ENCODE results near the gene LCP1. TPM values are rescaled to one million over a fixed set of nuclear protein-coding genes. Genes with fewer than 3 reads are reported as not detected.

The LCP1 gene
- total RNA-seq, 1 experiment from 2014 or later = 73.0 TPM

DNA sequence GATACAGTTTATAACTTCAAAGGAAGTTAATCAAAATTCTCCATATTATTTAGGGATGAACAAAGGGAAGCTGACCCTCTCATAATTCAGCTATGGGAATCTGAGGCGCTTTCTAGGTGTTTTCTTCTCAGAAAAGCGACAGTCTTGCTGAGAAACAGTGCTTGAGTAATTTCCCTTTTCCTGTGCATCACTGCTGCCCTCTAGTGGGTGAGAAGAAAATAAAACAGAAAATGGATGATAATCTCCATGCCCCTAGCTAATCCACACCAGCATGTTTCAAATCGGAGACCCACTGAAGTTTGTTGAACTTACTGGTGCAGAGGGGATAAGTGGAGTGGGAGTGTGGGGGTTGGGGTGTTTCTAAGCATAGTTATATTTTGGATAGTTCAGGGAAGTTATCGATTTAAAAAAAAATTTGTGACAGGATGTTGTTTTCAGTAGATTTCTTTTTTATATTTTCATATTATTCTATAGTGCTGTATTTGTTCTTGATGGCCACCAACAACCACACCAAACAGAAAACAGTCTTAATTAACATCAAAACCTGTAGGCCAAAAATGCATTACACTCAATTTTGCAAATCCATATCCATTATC is 21.4 kb downstream of the LCP1 start:
- Histone ChIP-seq H3K4me3 (no peak overlapping the region), H3K27ac (no peak overlapping the region), H3K36me3 (peaks cover 3% of the 10 kb centered on the region), H3K9me3 (replicated peaks) (no peaks in the 10 kb centered on the region), H3K27me3 (replicated peaks) (no peaks in the 10 kb centered on the region), H3K4me1 (replicated peaks) (peaks cover 12% of the 10 kb centered on the region)
- DNase-seq (ENCODE audit: low read depth in 1 of 2, low spot score in 2 of 2) = peak in 1 of 2 experiments; percentile 37

DNA sequence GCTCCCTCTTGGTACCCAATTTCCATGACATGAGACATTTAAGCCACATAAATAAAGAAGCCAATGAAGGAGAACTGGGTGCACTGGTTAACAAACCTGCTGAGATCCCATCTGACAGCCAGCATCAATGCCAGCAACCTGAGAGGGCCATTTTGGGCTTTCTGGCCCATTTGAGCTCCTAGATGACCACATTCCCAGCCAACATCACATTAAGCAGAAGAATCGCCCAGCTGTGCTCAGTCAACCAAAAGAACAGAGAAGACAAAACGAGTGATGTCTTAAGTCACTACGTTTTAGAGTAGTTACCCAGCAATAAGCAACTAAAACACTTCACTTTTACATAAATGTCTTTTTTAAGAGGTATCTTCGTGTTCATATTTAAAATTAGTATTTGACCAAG is 21.9 kb downstream of the LCP1 start:
- Histone ChIP-seq H3K27ac (no peak overlapping the region), H3K27me3 (replicated peaks) (no peaks in the 10 kb centered on the region)
- no peak for DNase-seq (ENCODE audit: low read depth in 1 of 2, low spot score in 2 of 2)

DNA sequence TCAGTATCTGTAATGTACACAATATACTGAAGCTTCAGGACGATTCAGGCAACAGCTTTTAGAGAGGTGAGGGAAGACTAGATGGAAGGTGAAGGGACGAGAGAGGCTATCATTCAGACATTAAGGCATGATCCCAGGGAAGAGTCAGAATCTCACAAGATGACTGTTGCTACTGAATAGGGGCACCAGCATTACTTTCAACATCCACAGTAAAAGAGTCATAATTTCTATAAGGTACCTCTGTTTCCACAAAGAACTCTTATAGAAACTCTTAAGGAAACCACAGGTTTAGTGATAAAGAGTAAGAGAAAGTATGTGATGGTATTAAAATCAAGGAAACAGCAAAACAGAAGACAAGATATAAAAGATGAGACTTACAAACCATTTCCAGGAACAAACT is 23.0 kb downstream of the LCP1 start:
- no peak overlapping the region for H3K27ac ChIP-seq
- H3K36me3 ChIP-seq = peaks cover 11% of the 10 kb centered on the region
- H3K9me3 ChIP-seq (replicated peaks) = no peaks in the 10 kb centered on the region
- H3K4me1 ChIP-seq (replicated peaks) = no peaks in the 10 kb centered on the region
- H3K4me3 ChIP-seq = no peak overlapping the region
- DNase-seq (ENCODE audit: low read depth in 1 of 2, low spot score in 2 of 2) = no peak
- no peaks in the 10 kb centered on the region for H3K27me3 ChIP-seq (replicated peaks)

More for the DNA sequence above, 21.9 kb downstream of the LCP1 start:
- peaks cover 7% of the 10 kb centered on the region for H3K4me1 ChIP-seq (replicated peaks)
- no peaks in the 10 kb centered on the region for H3K9me3 ChIP-seq (replicated peaks)
- no peak overlapping the region for H3K4me3 ChIP-seq
- peaks cover 3% of the 10 kb centered on the region for H3K36me3 ChIP-seq

DNA sequence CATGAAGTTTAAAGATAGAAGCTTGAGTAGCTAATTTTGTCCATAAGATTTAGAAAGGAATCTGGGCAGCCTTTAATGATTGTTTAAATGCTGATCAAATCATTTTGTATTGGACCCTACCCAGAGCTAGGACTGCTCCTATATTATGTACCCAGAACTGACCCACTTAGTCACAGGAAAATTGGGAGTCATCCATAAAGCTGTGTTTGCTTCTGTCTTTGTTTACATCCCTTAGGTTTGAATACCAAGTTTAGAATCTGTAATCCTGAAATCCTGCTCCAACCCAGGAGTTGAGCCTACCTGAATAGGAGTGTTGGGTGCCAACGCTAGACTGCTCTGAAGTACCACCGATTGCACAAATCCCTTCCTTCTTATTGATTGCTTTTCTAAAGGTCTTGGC is 23.8 kb downstream of the LCP1 start:
- H3K27me3 ChIP-seq (replicated peaks) = no peaks in the 10 kb centered on the region
- H3K4me3 ChIP-seq = no peak overlapping the region
- DNase-seq (ENCODE audit: low read depth in 1 of 2, low spot score in 2 of 2) = no peak
- H3K4me1 ChIP-seq (replicated peaks) = no peaks in the 10 kb centered on the region
- H3K9me3 ChIP-seq (replicated peaks) = no peaks in the 10 kb centered on the region
- peaks cover 11% of the 10 kb centered on the region for H3K36me3 ChIP-seq
- no peak overlapping the region for H3K27ac ChIP-seq

GRCh38 chr13:46154136-46154801 is 27.7 kb downstream of the LCP1 start:
- H3K36me3 ChIP-seq = peaks cover 25% of the 10 kb centered on the region
- no peak overlapping the region for H3K4me3 ChIP-seq
- no peak for DNase-seq (ENCODE audit: low read depth in 1 of 2, low spot score in 2 of 2)
- no peaks in the 10 kb centered on the region for H3K9me3 ChIP-seq (replicated peaks)
- H3K4me1 ChIP-seq (replicated peaks) = no peaks in the 10 kb centered on the region
- no peaks in the 10 kb centered on the region for H3K27me3 ChIP-seq (replicated peaks)
- H3K27ac ChIP-seq = no peak overlapping the region

DNA sequence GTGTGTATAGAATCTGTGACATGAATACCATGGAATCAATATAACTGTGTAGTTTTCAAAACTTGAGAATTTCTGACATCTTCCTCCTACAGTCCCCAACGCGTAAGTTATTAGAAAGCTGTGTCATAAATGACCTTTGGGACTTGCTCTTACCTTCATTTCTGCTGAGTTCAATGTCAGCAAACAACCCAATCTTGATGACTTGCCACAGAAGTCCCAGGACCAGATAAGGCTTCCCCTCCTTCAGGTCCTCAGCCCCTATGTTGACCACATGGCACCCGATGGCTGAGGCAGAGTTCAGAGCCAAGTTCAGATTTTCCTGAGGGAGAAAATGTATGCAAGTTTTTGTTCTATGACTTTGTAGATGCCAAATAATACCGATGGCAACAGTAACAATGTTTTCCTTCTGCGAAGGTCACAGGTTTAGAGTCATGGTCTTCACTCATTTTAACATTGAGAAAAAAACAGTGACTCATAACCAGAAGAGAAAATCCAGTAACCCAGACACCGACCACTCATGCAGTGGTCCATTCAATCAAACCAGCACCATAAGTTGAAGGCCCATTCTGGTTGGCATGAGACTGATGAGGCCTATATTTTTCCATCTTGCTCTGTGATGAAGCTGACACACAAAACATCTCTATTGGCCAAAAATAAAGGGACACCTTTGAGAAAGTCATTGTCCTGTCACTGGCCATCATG is 29.2 kb downstream of the LCP1 start:
- Histone ChIP-seq H3K27ac (no peak overlapping the region), H3K4me1 (replicated peaks) (no peaks in the 10 kb centered on the region), H3K36me3 (peaks cover 25% of the 10 kb centered on the region), H3K27me3 (replicated peaks) (no peaks in the 10 kb centered on the region), H3K4me3 (no peak overlapping the region), H3K9me3 (replicated peaks) (no peaks in the 10 kb centered on the region)
- DNase-seq (ENCODE audit: low read depth in 1 of 2, low spot score in 2 of 2) = no peak

DNA sequence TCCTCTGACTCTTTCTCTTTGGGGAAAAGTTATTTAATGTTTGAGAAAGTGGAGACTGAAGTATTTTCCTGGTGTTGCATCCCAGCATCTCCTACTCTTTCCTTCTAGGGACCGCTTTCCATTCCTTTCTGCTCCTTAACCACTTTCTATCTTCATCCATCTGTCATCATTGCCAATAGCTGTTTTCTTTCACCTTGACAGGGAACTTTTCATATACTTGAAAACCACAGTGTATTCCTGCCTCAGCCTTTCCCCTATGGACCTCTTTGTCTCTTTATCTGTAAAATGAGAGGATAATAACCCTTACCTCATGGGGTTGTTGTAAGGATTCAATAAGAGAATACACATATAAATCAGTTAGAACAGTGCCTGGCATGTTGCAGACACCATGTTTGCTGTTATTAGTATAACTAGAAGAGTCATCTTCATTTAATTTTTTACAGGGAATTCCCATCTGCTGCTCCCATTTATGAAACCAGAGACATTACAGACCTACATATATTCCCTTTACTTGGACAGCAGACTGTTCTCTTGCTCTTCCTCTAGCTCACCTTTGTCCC is 31.8 kb downstream of the LCP1 start:
- peaks cover 22% of the 10 kb centered on the region for H3K36me3 ChIP-seq
- H3K27me3 ChIP-seq (replicated peaks) = no peaks in the 10 kb centered on the region
- no peaks in the 10 kb centered on the region for H3K9me3 ChIP-seq (replicated peaks)
- H3K4me1 ChIP-seq (replicated peaks) = no peaks in the 10 kb centered on the region
- no peak for DNase-seq (ENCODE audit: low read depth in 1 of 2, low spot score in 2 of 2)
- no peak overlapping the region for H3K4me3 ChIP-seq
- H3K27ac ChIP-seq = no peak overlapping the region

- no peaks in the 10 kb centered on the region for H3K4me1 ChIP-seq (replicated peaks)
- H3K27me3 ChIP-seq (replicated peaks) = no peaks in the 10 kb centered on the region
- no peak overlapping the region for H3K4me3 ChIP-seq
- no peak overlapping the region for H3K27ac ChIP-seq
- H3K9me3 ChIP-seq (replicated peaks) = no peaks in the 10 kb centered on the region
- no peak for DNase-seq (ENCODE audit: low read depth in 1 of 2, low spot score in 2 of 2)
- H3K36me3 ChIP-seq = peaks cover 17% of the 10 kb centered on the region
Observed at GRCh38 chr13:46149272-46150133, 32.5 kb downstream of the LCP1 start.

DNA sequence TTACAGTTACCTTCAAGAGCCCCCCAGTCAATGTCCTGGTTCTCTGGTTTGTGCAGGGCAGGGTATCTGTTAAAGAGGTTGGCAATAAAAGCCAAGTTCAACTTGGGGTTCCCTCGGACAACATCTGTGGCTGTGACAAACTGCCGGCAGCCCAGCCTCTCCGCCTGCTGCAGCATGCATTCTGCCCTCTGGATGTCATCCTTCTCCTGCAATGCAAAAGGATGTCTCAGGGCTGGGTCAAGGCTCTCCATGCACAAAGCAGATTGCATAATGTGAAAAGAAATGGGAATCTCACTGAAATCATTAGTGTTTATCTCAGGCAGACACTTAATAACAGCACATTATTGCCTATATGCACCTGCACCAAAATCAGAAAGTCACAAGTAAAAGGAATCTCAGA is 35.1 kb downstream of the LCP1 start:
- Histone ChIP-seq H3K4me1 (replicated peaks) (no peaks in the 10 kb centered on the region), H3K27me3 (replicated peaks) (no peaks in the 10 kb centered on the region), H3K9me3 (replicated peaks) (no peaks in the 10 kb centered on the region), H3K4me3 (no peak overlapping the region), H3K36me3 (peaks cover 3% of the 10 kb centered on the region; the same call in 1 of the 2 replicates), H3K27ac (no peak overlapping the region)
- DNase-seq (ENCODE audit: low read depth in 1 of 2, low spot score in 2 of 2) = no peak

DNA sequence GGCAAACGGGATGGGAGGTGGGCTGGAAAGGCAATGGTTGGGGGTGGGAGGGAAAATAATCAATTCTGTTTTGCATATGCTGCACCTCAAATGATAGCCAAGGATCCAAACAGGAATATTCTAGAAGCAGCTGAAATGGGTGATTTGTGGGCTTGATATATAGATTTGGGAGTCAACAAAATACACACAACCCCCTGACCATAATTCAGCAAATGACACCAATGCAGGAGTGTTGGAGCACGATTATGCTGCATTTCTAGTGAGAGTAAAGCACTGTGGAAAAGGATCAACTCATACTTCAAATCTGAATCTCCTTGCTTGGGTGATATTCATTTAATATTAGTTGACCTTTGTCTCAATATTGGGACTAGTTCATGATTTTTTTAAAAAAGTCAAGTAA is 36.0 kb downstream of the LCP1 start:
- Histone ChIP-seq H3K27me3 (replicated peaks) (no peaks in the 10 kb centered on the region), H3K36me3 (peaks cover 3% of the 10 kb centered on the region; the same call in 1 of the 2 replicates), H3K27ac (no peak overlapping the region), H3K9me3 (replicated peaks) (no peaks in the 10 kb centered on the region), H3K4me1 (replicated peaks) (no peaks in the 10 kb centered on the region), H3K4me3 (no peak overlapping the region)
- no peak for DNase-seq (ENCODE audit: low read depth in 1 of 2, low spot score in 2 of 2)

GRCh38 chr13:46145135-46145534 is 36.8 kb downstream of the LCP1 start:
- Histone ChIP-seq H3K4me3 (no peak overlapping the region), H3K27me3 (replicated peaks) (no peaks in the 10 kb centered on the region), H3K36me3 (peaks cover 3% of the 10 kb centered on the region; the same call in 1 of the 2 replicates), H3K9me3 (replicated peaks) (no peaks in the 10 kb centered on the region), H3K4me1 (replicated peaks) (no peaks in the 10 kb centered on the region), H3K27ac (no peak overlapping the region)
- no peak for DNase-seq (ENCODE audit: low read depth in 1 of 2, low spot score in 2 of 2)

DNA sequence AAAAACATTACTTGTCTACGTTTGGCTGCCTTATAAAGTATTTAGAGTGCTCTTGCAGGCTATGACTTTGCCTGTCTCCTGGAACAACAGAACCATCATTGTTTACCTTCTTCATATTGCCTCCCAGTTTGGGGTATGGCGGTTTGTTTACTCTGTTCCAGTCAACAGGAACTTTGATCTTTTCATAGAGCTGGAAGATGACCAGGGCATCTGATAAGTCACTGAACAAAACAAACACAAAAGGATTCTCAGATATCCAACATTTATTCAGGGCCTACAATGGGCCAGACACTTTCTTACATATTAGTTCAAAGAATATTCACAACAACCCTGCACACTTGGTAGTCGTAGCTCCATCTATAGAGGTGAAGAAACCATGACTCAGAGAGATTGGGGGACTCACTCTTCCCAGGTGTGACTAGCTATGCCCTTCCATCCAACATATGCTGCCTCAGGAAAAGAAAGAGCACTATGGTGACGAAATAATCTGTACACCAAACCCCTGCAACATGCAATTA is 38.7 kb downstream of the LCP1 start:
- Histone ChIP-seq H3K4me3 (no peak overlapping the region), H3K9me3 (replicated peaks) (no peaks in the 10 kb centered on the region), H3K36me3 (no peaks in the 10 kb centered on the region; the same call in 1 of the 2 replicates), H3K27me3 (replicated peaks) (no peaks in the 10 kb centered on the region), H3K27ac (no peak overlapping the region), H3K4me1 (replicated peaks) (no peaks in the 10 kb centered on the region)
- no peak for DNase-seq (ENCODE audit: low read depth in 1 of 2, low spot score in 2 of 2)

DNA sequence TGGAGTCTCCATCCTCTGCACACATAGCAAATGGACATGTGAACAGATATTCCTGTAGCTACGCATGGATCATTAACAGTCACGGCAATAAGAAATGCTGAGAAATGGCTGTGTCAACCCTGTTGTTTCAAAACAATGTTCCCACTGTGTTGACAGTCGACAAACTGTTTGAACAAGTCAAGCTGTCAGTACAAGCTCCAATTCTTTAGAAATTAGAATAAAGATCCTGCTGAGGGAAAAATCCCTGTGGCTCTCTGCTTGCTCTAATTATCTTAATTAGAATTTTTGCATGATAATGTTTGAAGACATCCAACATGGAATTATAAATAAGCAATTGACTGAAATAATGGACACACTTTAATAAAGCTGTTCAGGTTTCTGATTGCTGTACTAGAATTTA is 39.2 kb downstream of the LCP1 start:
- no peaks in the 10 kb centered on the region for H3K4me1 ChIP-seq (replicated peaks)
- no peak overlapping the region for H3K4me3 ChIP-seq
- no peaks in the 10 kb centered on the region; the same call in 1 of the 2 replicates for H3K36me3 ChIP-seq
- H3K27me3 ChIP-seq (replicated peaks) = no peaks in the 10 kb centered on the region
- no peaks in the 10 kb centered on the region for H3K9me3 ChIP-seq (replicated peaks)
- H3K27ac ChIP-seq = no peak overlapping the region
- DNase-seq (ENCODE audit: low read depth in 1 of 2, low spot score in 2 of 2) = no peak

All from SJSA1 (cell line).